Caco-2 (cell line): ENCODE data around the gene RNF41. TPM values are rescaled to one million over a fixed set of nuclear protein-coding genes. Genes with fewer than 3 reads are reported as not detected.

Experiments
- BruUV-seq: library from RNA; stranded (reverse); fragments of 400-500 nt; replicated peaks from 2 replicates; lab custom pipeline; 2021; lab: Mats Ljungman, UMichigan
- CTCF ChIA-PET: fragments of 300-600 bp; sonication (Branson Sonifier 250); formaldehyde crosslinking; loops from one replicate; lab custom pipeline; 2022; ENCODE audit warnings: antibody characterized with exemption; lab: Charles Lee
- POLR2A ChIA-PET: fragments of 300-600 bp; sonication (Branson Sonifier 250); formaldehyde crosslinking; loops from one replicate; lab custom pipeline; 2022; ENCODE audit warnings: antibody characterized with exemption; lab: Charles Lee
- DNase-seq, 2 experiments: peaks; one replicate each; pipeline versions ENCODE4 v3.0.0 to v3.0.0-alpha.2; 2020 to 2022
- H3K27me3 ChIP-seq: replicated peaks from 2 replicates; pipeline ENCODE4 v1.6.0; 2011; ENCODE audit warnings: low read length; ENCODE audit not compliant: control insufficient read depth, insufficient read depth
- H3K36me3 ChIP-seq: 2 replicates; pipeline ENCODE4 v1.5.1; 2011; ENCODE audit warnings: low read length; ENCODE audit not compliant: control insufficient read depth, insufficient read depth
- H3K4me1 ChIP-seq: fragments of 250-450 bp; sonication (Bioruptor Pico); 2 replicates; pipeline ENCODE4 v1.5.1; 2020; ENCODE audit warnings: mild to moderate bottlenecking
- H3K4me3 ChIP-seq: 2 replicates; pipeline ENCODE4 v1.5.1; 2011; ENCODE audit warnings: low read depth, mild to moderate bottlenecking, control low read depth, low read length
- H3K9me3 ChIP-seq: fragments of 250-450 bp; sonication (Bioruptor Pico); 2 replicates; pipeline ENCODE4 v1.5.1; 2020; ENCODE audit warnings: mild to moderate bottlenecking, moderate library complexity
- H3K27ac Mint-ChIP-seq: one replicate; pipeline ENCODE4 v1.8.0; 2022; ENCODE audit warnings: mixed read lengths; ENCODE audit not compliant: unreplicated experiment
- H3K27me3 Mint-ChIP-seq: one replicate; pipeline ENCODE4 v1.8.0; 2022; ENCODE audit warnings: mixed read lengths; ENCODE audit not compliant: insufficient read depth, unreplicated experiment
- H3K36me3 Mint-ChIP-seq: one replicate; pipeline ENCODE4 v1.8.0; 2022; ENCODE audit warnings: mild to moderate bottlenecking, mixed read lengths; ENCODE audit not compliant: insufficient read depth, unreplicated experiment
- H3K4me1 Mint-ChIP-seq: one replicate; pipeline ENCODE4 v1.8.0; 2022; ENCODE audit warnings: low read depth, mixed read lengths; ENCODE audit not compliant: unreplicated experiment
- H3K4me3 Mint-ChIP-seq: one replicate; pipeline ENCODE4 v1.8.0; 2022; ENCODE audit warnings: mild to moderate bottlenecking, moderate library complexity, mixed read lengths; ENCODE audit not compliant: unreplicated experiment
- H3K9me3 Mint-ChIP-seq: one replicate; pipeline ENCODE4 v1.8.0; 2022; ENCODE audit warnings: mixed read lengths; ENCODE audit not compliant: unreplicated experiment
- intact Hi-C: fragments of 100-400 bp; cut with micrococcal nuclease; formaldehyde crosslinking; loops from one replicate; pipeline ENCODE4 v1.10.0; 2022; ENCODE audit not compliant: unreplicated experiment
- total RNA-seq: library from RNA; stranded (reverse); gene quantifications from 2 replicates; pipeline ENCODE4 v1.2.3, GENCODE V29; 2022
- TF ChIP-seq, protein P1 (sequence below), 2 experiments: fragments of 200-600 bp in 1 of 2; IDR thresholded peaks; 1 replicate in 1 of 2; 2 replicates in 1 of 2; pipeline versions ENCODE4 v1.5.1 to v1.8.0; 2011 to 2022; ENCODE audit warnings: antibody characterized with exemption in 1 of 2, control low read depth in 1 of 2, inconsistent platforms in 1 of 2, low read depth in 1 of 2, low read length in 1 of 2, mild to moderate bottlenecking in 1 of 2, moderate library complexity in 1 of 2; ENCODE audit not compliant: insufficient read depth in 1 of 2, severe bottlenecking in 1 of 2, unreplicated experiment in 1 of 2

The RNF41 gene
- total RNA-seq, 1 experiment from 2014 or later: 53.4 TPM

DNA sequence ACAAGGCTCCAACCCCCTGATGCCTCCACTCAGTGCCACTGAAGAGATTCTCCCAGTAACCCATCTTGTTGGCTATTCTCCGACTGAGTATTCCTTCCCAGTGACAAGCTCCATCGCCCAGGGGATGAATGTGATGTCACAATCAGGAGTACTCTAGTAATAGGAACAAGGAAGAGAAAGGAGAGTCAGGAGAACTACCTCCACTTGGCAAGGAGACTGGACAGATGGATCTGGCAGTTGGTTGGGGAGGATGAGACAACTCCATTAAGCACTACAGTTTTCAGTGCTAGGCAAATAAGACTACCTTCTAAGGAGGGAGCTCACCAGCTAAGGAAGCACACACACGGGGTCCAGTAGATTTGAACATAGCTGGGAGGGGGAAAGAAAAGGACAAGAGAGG is 5.3 kb downstream of the RNF41 start:
- no peaks in the 10 kb centered on the region for H3K9me3 ChIP-seq
- no peaks in the 10 kb centered on the region for H3K27me3 Mint-ChIP-seq
- H3K9me3 Mint-ChIP-seq: peaks cover 9% of the 10 kb centered on the region
- H3K27me3 ChIP-seq: no peaks in the 10 kb centered on the region
- H3K36me3 ChIP-seq: peaks cover 2% of the 10 kb centered on the region
- ChIA-PET CTCF (interaction anchor here (0.8 kb wide), 2 partner anchors 10 to 27 kb away, joined by 3 read pairs; partner anchors contain the start of gene SMARCC2), POLR2A (no interaction called here)
- no TSS peak for BruUV-seq
- peaks cover 7% of the 10 kb centered on the region for H3K4me1 Mint-ChIP-seq
- H3K36me3 Mint-ChIP-seq: peaks cover 69% of the 10 kb centered on the region
- TF ChIP-seq, protein P1, sequence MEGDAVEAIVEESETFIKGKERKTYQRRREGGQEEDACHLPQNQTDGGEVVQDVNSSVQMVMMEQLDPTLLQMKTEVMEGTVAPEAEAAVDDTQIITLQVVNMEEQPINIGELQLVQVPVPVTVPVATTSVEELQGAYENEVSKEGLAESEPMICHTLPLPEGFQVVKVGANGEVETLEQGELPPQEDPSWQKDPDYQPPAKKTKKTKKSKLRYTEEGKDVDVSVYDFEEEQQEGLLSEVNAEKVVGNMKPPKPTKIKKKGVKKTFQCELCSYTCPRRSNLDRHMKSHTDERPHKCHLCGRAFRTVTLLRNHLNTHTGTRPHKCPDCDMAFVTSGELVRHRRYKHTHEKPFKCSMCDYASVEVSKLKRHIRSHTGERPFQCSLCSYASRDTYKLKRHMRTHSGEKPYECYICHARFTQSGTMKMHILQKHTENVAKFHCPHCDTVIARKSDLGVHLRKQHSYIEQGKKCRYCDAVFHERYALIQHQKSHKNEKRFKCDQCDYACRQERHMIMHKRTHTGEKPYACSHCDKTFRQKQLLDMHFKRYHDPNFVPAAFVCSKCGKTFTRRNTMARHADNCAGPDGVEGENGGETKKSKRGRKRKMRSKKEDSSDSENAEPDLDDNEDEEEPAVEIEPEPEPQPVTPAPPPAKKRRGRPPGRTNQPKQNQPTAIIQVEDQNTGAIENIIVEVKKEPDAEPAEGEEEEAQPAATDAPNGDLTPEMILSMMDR (IDR thresholded peaks at IDR 0.05; ENCODE audit: insufficient read depth in 1 of 2, low read depth in 1 of 2, low read length in 1 of 2, severe bottlenecking in 1 of 2, unreplicated experiment in 1 of 2): no peak
- no peak overlapping the region for H3K27ac Mint-ChIP-seq
- no peak for DNase-seq
- H3K4me1 ChIP-seq: no peaks in the 10 kb centered on the region
- no peak overlapping the region for H3K4me3 ChIP-seq
- H3K4me3 Mint-ChIP-seq: no peak overlapping the region
- intact Hi-C loops: no loop called here

DNA sequence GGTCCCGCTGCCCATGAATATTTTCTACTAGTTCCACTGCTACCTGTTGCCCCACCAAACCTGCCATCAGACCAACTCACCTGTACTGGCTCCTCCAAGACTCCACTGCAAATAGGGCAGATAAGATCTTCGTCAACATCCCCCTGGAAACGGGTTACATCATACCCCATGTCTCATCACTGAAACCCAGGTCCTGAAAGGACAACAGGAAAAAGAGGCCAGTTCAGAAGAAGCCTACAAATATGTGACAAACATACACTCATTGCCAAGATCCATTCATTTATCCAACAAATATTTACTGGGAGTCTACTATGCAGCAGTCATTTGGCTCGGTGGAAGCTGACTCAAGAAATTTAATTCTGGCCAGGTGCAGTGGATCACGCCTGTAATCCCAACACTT is 7.8 kb downstream of the RNF41 start:
- Mint-ChIP-seq H3K27me3 (no peaks in the 10 kb centered on the region), H3K27ac (no peak overlapping the region), H3K4me1 (peaks cover 7% of the 10 kb centered on the region), H3K9me3 (peaks cover 9% of the 10 kb centered on the region), H3K4me3 (no peak overlapping the region), H3K36me3 (peaks cover 86% of the 10 kb centered on the region)
- no peak for DNase-seq
- CTCF ChIA-PET: interaction anchor here (0.6 to 1.1 kb wide), 2 partner anchors 24 to 102 kb away, joined by 3 read pairs; partner anchors contain the start of genes CNPY2 and SMARCC2
- H3K4me1 ChIP-seq: no peaks in the 10 kb centered on the region
- H3K27me3 ChIP-seq: no peaks in the 10 kb centered on the region
- no peaks in the 10 kb centered on the region for H3K9me3 ChIP-seq
- no TSS peak for BruUV-seq
- POLR2A ChIA-PET: no interaction called here
- intact Hi-C loops: no loop called here
- TF ChIP-seq, protein P1 (IDR thresholded peaks at IDR 0.05; ENCODE audit: insufficient read depth in 1 of 2, low read depth in 1 of 2, low read length in 1 of 2, severe bottlenecking in 1 of 2, unreplicated experiment in 1 of 2): no peak
- H3K4me3 ChIP-seq: no peak overlapping the region
- H3K36me3 ChIP-seq: peaks cover 2% of the 10 kb centered on the region

DNA sequence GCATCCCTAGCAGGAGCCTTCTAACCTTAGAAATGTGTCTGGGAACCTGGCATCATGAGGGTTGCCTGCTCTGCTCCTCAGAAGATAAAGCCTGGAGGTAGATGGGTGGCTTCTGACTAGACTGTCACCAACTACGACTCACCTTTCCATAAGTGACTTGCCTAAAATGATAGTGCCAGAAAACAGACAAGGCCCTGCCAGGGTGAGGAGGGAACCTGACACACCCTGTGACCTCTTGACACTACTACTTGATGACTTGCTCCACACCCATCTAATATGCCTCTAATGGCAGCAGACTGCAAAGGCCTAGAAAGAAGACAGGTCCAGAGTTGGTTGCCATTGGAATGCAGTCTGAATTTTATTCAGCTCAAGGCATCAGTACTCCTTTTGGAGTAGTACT is 9.4 kb downstream of the RNF41 start:
- Mint-ChIP-seq H3K4me3 (no peak overlapping the region), H3K36me3 (peaks cover 91% of the 10 kb centered on the region), H3K9me3 (peaks cover 9% of the 10 kb centered on the region), H3K27me3 (no peaks in the 10 kb centered on the region), H3K27ac (no peak overlapping the region), H3K4me1 (peaks cover 7% of the 10 kb centered on the region)
- no peak for DNase-seq
- ChIA-PET CTCF (no interaction called here), POLR2A (no interaction called here)
- intact Hi-C loops: no loop called here
- peaks cover 3% of the 10 kb centered on the region for H3K36me3 ChIP-seq
- H3K4me1 ChIP-seq: no peaks in the 10 kb centered on the region
- TF ChIP-seq, protein P1 (IDR thresholded peaks at IDR 0.05; ENCODE audit: insufficient read depth in 1 of 2, low read depth in 1 of 2, low read length in 1 of 2, severe bottlenecking in 1 of 2, unreplicated experiment in 1 of 2): no peak
- no peaks in the 10 kb centered on the region for H3K27me3 ChIP-seq
- no TSS peak for BruUV-seq
- no peaks in the 10 kb centered on the region for H3K9me3 ChIP-seq
- no peak overlapping the region for H3K4me3 ChIP-seq
